Duodenal mucosa (tissue), 2 donors: ENCODE results near the gene CAPN13.

Source experiments
- H3K27ac ChIP-seq: one replicate; pipeline ENCODE4 v1.7.0; 2013; ENCODE audit warnings: low read depth, low read length
- H3K27me3 ChIP-seq, 2 donors: one replicate each; pipeline ENCODE4 v1.7.0; 2013; ENCODE audit warnings: low read length in 2 of 2, control low read depth in 1 of 2; ENCODE audit not compliant: insufficient read depth in 2 of 2, control insufficient read depth in 1 of 2
- H3K36me3 ChIP-seq, 2 donors: one replicate each; pipeline ENCODE4 v1.7.0; 2013; ENCODE audit warnings: low read length in 2 of 2, control low read depth in 1 of 2; ENCODE audit not compliant: insufficient read depth in 2 of 2, control insufficient read depth in 1 of 2
- H3K4me1 ChIP-seq, 2 donors: one replicate each; pipeline ENCODE4 v1.7.0; 2013; ENCODE audit warnings: low read length in 2 of 2, control low read depth in 1 of 2; ENCODE audit not compliant: insufficient read depth in 2 of 2, control insufficient read depth in 1 of 2
- H3K4me3 ChIP-seq, 2 donors: one replicate each; pipeline ENCODE4 v1.7.0; 2013; ENCODE audit warnings: low read length in 2 of 2, low read depth in 1 of 2
- H3K9ac ChIP-seq, 2 donors: one replicate each; pipeline ENCODE4 v1.7.0; 2013; ENCODE audit warnings: low read length in 2 of 2, low read depth in 1 of 2
- H3K9me3 ChIP-seq, 2 donors: one replicate each; pipeline ENCODE4 v1.7.0; 2013; ENCODE audit warnings: low read length in 2 of 2, control low read depth in 1 of 2; ENCODE audit not compliant: control insufficient read depth in 1 of 2

CAPN13 gene

GRCh38 chr2:30732376-30732775, 74.9 kb downstream of the CAPN13 start:
- no peaks in the 10 kb centered on the region for H3K4me1 ChIP-seq
- no peak overlapping the region for H3K27ac ChIP-seq
- H3K9ac ChIP-seq = no peak overlapping the region
- H3K4me3 ChIP-seq = no peak overlapping the region
- no peaks in the 10 kb centered on the region for H3K36me3 ChIP-seq
- peaks cover 0 to 4% of the 10 kb centered on the region in 2 donors for H3K27me3 ChIP-seq
- no peaks in the 10 kb centered on the region for H3K9me3 ChIP-seq

GRCh38 chr2:30731706-30732105, 75.5 kb downstream of the CAPN13 start:
- Histone ChIP-seq H3K9ac (no peak overlapping the region), H3K27ac (no peak overlapping the region), H3K4me3 (no peak overlapping the region), H3K9me3 (no peaks in the 10 kb centered on the region), H3K27me3 (peaks cover 0 to 4% of the 10 kb centered on the region in 2 donors), H3K36me3 (no peaks in the 10 kb centered on the region), H3K4me1 (no peaks in the 10 kb centered on the region)

- Histone ChIP-seq H3K27ac (no peak overlapping the region), H3K27me3 (peaks cover 0 to 4% of the 10 kb centered on the region in 2 donors), H3K36me3 (no peaks in the 10 kb centered on the region), H3K4me1 (no peaks in the 10 kb centered on the region), H3K9me3 (no peaks in the 10 kb centered on the region), H3K4me3 (no peak overlapping the region), H3K9ac (no peak overlapping the region)
Observed at GRCh38 chr2:30730736-30731647, 76.3 kb downstream of the CAPN13 start.

GRCh38 chr2:30729031-30729430, 78.2 kb downstream of the CAPN13 start:
- peaks cover 0 to 4% of the 10 kb centered on the region in 2 donors for H3K36me3 ChIP-seq
- H3K4me1 ChIP-seq = no peaks in the 10 kb centered on the region
- H3K27ac ChIP-seq = no peak overlapping the region
- H3K27me3 ChIP-seq = peaks cover 4% of the 10 kb centered on the region in 2 donors
- H3K9ac ChIP-seq = no peak overlapping the region
- H3K9me3 ChIP-seq = no peaks in the 10 kb centered on the region
- H3K4me3 ChIP-seq = no peak overlapping the region

- no peak overlapping the region for H3K9ac ChIP-seq
Observed at GRCh38 chr2:30722936-30723725, 84.1 kb downstream of the CAPN13 start.

GRCh38 chr2:30721668-30722647, 85.3 kb downstream of the CAPN13 start:
- Histone ChIP-seq H3K36me3 (peaks cover 0 to 4% of the 10 kb centered on the region in 2 donors), H3K4me1 (no peaks in the 10 kb centered on the region), H3K9ac (no peak overlapping the region), H3K4me3 (no peak overlapping the region), H3K27ac (no peak overlapping the region), H3K27me3 (peaks cover 3 to 4% of the 10 kb centered on the region in 2 donors), H3K9me3 (no peaks in the 10 kb centered on the region)

More at GRCh38 chr2:30722936-30723725, 84.1 kb downstream of the CAPN13 start:
- H3K4me1 ChIP-seq = no peaks in the 10 kb centered on the region
- H3K27ac ChIP-seq = no peak overlapping the region
- peaks cover 3 to 4% of the 10 kb centered on the region in 2 donors for H3K27me3 ChIP-seq
- peaks cover 0 to 4% of the 10 kb centered on the region in 2 donors for H3K36me3 ChIP-seq
- no peaks in the 10 kb centered on the region for H3K9me3 ChIP-seq
- H3K4me3 ChIP-seq = no peak overlapping the region

GRCh38 chr2:30721241-30721640, 86.0 kb downstream of the CAPN13 start:
- H3K27ac ChIP-seq = no peak overlapping the region
- no peak overlapping the region for H3K4me3 ChIP-seq
- peaks cover 0 to 4% of the 10 kb centered on the region in 2 donors for H3K36me3 ChIP-seq
- H3K9ac ChIP-seq = no peak overlapping the region
- H3K27me3 ChIP-seq = peaks cover 3 to 4% of the 10 kb centered on the region in 2 donors
- H3K9me3 ChIP-seq = no peaks in the 10 kb centered on the region
- peaks cover 0 to 6% of the 10 kb centered on the region in 2 donors for H3K4me1 ChIP-seq

- H3K27ac ChIP-seq = no peak overlapping the region
- no peaks in the 10 kb centered on the region for H3K9me3 ChIP-seq
- H3K27me3 ChIP-seq = peaks cover 0 to 2% of the 10 kb centered on the region in 2 donors
Observed at GRCh38 chr2:30717081-30717650, 90.1 kb downstream of the CAPN13 start.

GRCh38 chr2:30716123-30716900, 90.9 kb downstream of the CAPN13 start:
- Histone ChIP-seq H3K4me1 (peaks cover 8 to 10% of the 10 kb centered on the region in 2 donors), H3K27me3 (no peaks in the 10 kb centered on the region), H3K9me3 (no peaks in the 10 kb centered on the region), H3K27ac (no peak overlapping the region), H3K36me3 (no peaks in the 10 kb centered on the region), H3K9ac (no peak overlapping the region), H3K4me3 (no peak overlapping the region)

More at GRCh38 chr2:30717081-30717650, 90.1 kb downstream of the CAPN13 start:
- Histone ChIP-seq H3K4me3 (no peak overlapping the region), H3K9ac (no peak overlapping the region), H3K36me3 (no peaks in the 10 kb centered on the region), H3K4me1 (peaks cover 8 to 10% of the 10 kb centered on the region in 2 donors)
